Motor neuron (in vitro differentiated cells): ENCODE results near the gene TREML1. TPM values are rescaled to one million over a fixed set of nuclear protein-coding genes. Genes with fewer than 3 reads are reported as not detected.
A peak's percentile ranks its signal among the peaks of the same experiment; 100 is the strongest.

Experiments used
- ATAC-seq, 8 experiments: fragments of 200-7000 bp; cut with Tn5 transposase; replicated peaks in 6 of 8; 2 replicates each; pipeline ENCODE4 v1.8.0; 2021; ENCODE audit warnings: mild to moderate bottlenecking in 8 of 8, moderate library complexity in 8 of 8
- H3K27ac ChIP-seq, 2 donors: fragments of 250-450 bp; sonication (Bioruptor Pico); 2 replicates each; pipeline ENCODE4 v1.9.0; 2021; ENCODE audit warnings: antibody characterized with exemption in 2 of 2, mild to moderate bottlenecking in 2 of 2, moderate library complexity in 1 of 2
- H3K4me1 ChIP-seq, 2 donors: fragments of 250-450 bp; sonication (Bioruptor Pico); replicated peaks in 1 of 2; 2 replicates each; pipeline ENCODE4 v1.6.1; 2021; ENCODE audit warnings: antibody characterized with exemption in 2 of 2, mild to moderate bottlenecking in 2 of 2, moderate library complexity in 1 of 2
- H3K4me3 ChIP-seq, 5 donors: fragments of 250-450 bp; sonication (Bioruptor Pico); 2 replicates each; pipeline ENCODE4 v1.9.0; 2021; ENCODE audit warnings: antibody characterized with exemption in 5 of 5, mild to moderate bottlenecking in 5 of 5, moderate library complexity in 4 of 5
- WGBS, 10 experiments: fragments of 450-650 bp; shearing (Covaris generic); methylation state at CpG; one replicate each; pipeline ENCODE4 v1.0.0; 2022; 5-methylcytosine and 5-hydroxymethylcytosine counted together
- in situ Hi-C, 9 experiments: fragments of 400-800 bp; cut with MboI; loops; one replicate each; pipeline ENCODE4 v1.15.0; 2021; ENCODE audit warnings: low sequenced_read_pairs in 9 of 9, low pct_unique_long_range_greater_than_20kb in 2 of 9; ENCODE audit not compliant: unreplicated experiment in 9 of 9
- total RNA-seq, 8 experiments: library from RNA; unstranded; fragments of 300-600 nt; gene quantifications; 2 replicates each; pipeline versions ENCODE4 v1.2.3 to v1.2.4, GENCODE V29; 2022

TREML1 gene
- total RNA-seq, 8 experiments from 2014 or later: 0.36 TPM; not detected in 7

GRCh38 chr6:41171908-41172307 lies 17.8 kb upstream of the TREML1 start:
- in situ Hi-C loops: no loop called here
- Histone ChIP-seq H3K4me3 (no peak overlapping the region), H3K27ac (no peak overlapping the region), H3K4me1 (no peaks in the 10 kb centered on the region)
- 0 to 80% (median 44%) methylated on average over 1 to 3 of the region's 3 CpGs; no CpG with 5 or more reads in 1 of the 10 experiments for WGBS, 10 experiments
- ATAC-seq: no peak

GRCh38 chr6:41170547-41171160 lies 16.5 kb upstream of the TREML1 start:
- 40 to 100% (median 66%) methylated on average over 1 to 3 of the region's 4 CpGs; no CpG with 5 or more reads in 4 of the 10 experiments for WGBS, 10 experiments
- H3K4me1 ChIP-seq: no peaks in the 10 kb centered on the region
- no peak overlapping the region for H3K4me3 ChIP-seq
- in situ Hi-C loops: no loop called here
- H3K27ac ChIP-seq: no peak overlapping the region
- ATAC-seq: no peak

GRCh38 chr6:41167173-41167963 lies 13.2 kb upstream of the TREML1 start:
- in situ Hi-C loops: no loop called here
- H3K4me3 ChIP-seq: no peak overlapping the region
- no peak overlapping the region for H3K27ac ChIP-seq
- ATAC-seq: peak in 4 of 8 experiments; percentile 25 to 62 (median 43)
- no peaks in the 10 kb centered on the region for H3K4me1 ChIP-seq
- 0 to 81% (median 50%) methylated on average over 1 to 5 of the region's 5 CpGs; no CpG with 5 or more reads in 1 of the 10 experiments for WGBS, 10 experiments

DNA sequence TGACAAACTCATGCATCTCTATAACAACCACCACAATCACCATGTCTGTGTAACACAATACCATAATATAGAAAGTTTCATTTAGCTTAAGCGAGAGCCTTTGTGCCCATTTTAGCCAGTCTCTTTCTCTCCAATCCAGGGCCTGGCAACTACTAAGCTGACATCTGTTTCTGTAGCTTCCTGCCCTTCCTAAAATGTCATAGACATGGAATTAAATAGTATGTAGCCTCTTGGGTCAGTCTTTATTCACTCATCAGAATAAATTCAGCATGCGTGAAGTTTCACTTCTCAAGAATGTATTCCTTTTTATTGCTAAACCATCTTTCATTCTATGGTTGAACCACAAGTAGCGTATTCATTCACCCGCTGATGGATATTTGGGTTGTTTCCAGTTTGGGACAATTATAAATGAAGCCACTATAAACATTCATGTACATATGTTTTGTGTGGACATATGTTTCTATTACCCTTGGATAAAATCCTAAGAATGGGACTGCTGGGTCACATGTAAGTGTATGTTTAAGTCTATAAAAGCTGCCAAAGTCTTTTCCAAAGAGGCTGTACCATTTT lies 10.5 kb upstream of the TREML1 start:
- 0 to 100% (median 95%) methylated on average over 1 to 4 of the region's 4 CpGs; no CpG with 5 or more reads in 1 of the 10 experiments for WGBS, 10 experiments
- Histone ChIP-seq H3K4me3 (no peak overlapping the region), H3K4me1 (no peaks in the 10 kb centered on the region), H3K27ac (no peak overlapping the region)
- ATAC-seq: peak in 1 of 8 experiments; percentile 18
- in situ Hi-C loops: no loop called here

DNA sequence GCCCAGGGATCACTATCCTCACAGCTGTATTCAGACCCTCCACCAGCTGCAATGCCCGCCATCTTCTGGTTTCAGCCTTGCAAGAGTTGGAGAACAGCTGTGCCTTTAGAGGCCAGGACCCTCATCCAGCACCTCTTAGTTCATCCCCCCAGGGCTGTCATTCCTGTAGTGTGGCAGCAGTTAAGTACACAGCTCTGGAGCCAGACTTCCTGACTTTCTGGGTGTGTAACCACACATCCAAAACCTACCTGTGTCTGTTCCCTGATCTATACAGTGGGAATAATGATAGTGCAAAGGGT lies 9.2 kb upstream of the TREML1 start:
- Histone ChIP-seq H3K4me3 (no peak overlapping the region), H3K27ac (no peak overlapping the region), H3K4me1 (no peaks in the 10 kb centered on the region)
- in situ Hi-C loops: no loop called here
- 80% methylated on average over 1 of the region's 1 CpG; no CpG with 5 or more reads in 9 of the 10 experiments for WGBS, 10 experiments
- ATAC-seq: no peak

DNA sequence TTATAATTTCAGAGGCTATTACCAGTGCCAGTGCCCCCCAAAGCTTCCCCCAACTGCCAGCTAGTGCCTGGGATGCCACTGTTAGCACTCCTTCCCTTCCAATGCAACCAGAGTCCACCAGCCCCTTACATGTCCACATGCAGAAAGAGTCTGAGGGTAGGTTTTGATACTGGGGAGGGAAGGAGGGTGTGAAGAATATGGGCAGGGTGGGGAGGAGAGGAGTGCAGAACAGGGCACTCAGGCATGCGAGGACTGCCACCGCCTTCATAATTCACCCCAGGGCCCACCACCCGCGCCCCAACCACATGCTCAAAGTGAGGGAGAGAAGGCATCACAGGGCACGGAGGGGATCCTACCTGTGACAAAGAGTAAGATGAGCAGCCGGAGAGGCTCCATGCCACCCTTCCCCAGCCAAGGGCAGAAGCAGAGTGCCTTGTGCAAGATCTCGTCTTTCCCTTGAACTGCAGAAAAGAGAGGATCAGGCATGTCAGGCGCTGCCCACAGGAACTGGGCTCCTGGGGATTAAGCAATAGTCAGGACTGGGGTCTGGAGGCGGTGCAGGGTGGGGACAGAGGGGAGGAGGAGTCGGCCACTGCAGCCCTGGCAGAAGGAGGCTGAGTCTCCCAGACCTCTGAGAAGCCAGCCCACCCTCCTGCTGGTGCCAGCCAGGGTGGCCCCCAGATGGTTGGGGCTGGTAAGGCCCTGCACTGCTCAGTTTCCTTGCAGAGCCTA lies 8.7 kb upstream of the TREML1 start, which contains the start of gene TREM2:
Gene TREM2, minus strand, starts transcription at position 430 of the 732 bp plus-strand sequence. Its CDS starts 34 bp downstream, at position 396.
- Histone ChIP-seq H3K4me3 (no peak within 1 kb of the TSS), H3K27ac (no peak within 1 kb of the TSS), H3K4me1 (no peaks in the 10 kb centered on the region)
- peak in 1 of 8 experiments; percentile 33 for ATAC-seq
- 50 to 100% (median 60%) methylated on average over 1 of the region's 10 CpGs; no CpG with 5 or more reads in 7 of the 10 experiments for WGBS, 10 experiments
- in situ Hi-C loops: no loop called here

GRCh38 chr6:41161851-41162552 lies 7.9 kb upstream of the TREML1 start:
- in situ Hi-C loops: no loop called here
- no peak overlapping the region for H3K4me3 ChIP-seq
- ATAC-seq: no peak
- no peaks in the 10 kb centered on the region for H3K4me1 ChIP-seq
- H3K27ac ChIP-seq: no peak overlapping the region
- 0 to 89% (median 60%) methylated on average over 1 to 9 of the region's 13 CpGs; no CpG with 5 or more reads in 1 of the 10 experiments for whole genome bisulfite sequencing, 10 experiments

- no peak overlapping the region for H3K27ac ChIP-seq
- H3K4me3 ChIP-seq: no peak overlapping the region
- WGBS, 10 experiments: 67 to 100% (median 86%) methylated on average over 1 to 8 of the region's 10 CpGs; no CpG with 5 or more reads in 6 of the 10 experiments
- H3K4me1 ChIP-seq: no peaks in the 10 kb centered on the region
- in situ Hi-C loops: no loop called here
- ATAC-seq: no peak
These were observed 7.2 kb upstream of the TREML1 start for GRCh38 chr6:41161380-41161779.

DNA sequence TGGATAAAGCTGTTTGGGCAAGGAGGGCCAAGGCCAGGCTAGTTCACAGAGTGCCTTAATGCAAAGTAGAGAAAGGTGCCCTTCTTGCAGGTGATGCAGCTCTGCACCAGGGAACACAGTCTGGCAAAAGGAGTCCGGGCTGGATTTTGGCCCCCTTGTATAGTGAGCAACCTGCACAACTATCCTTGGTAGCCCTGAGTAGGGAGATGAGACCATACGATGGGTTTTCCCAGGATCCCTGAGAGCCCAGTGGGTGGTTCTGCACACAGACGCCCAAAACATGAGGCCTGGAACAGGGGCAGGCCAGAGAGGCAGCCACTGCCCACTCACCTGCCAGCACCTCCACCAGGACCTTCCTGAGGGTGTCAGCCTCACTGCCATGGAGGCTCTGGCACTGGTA lies 6.8 kb upstream of the TREML1 start:
- ATAC-seq: no peak
- Histone ChIP-seq H3K4me3 (no peak overlapping the region), H3K4me1 (no peaks in the 10 kb centered on the region), H3K27ac (no peak overlapping the region)
- WGBS, 10 experiments: 20 to 100% (median 78%) methylated on average over 1 to 2 of the region's 3 CpGs; no CpG with 5 or more reads in 5 of the 10 experiments
- in situ Hi-C loops: no loop called here

DNA sequence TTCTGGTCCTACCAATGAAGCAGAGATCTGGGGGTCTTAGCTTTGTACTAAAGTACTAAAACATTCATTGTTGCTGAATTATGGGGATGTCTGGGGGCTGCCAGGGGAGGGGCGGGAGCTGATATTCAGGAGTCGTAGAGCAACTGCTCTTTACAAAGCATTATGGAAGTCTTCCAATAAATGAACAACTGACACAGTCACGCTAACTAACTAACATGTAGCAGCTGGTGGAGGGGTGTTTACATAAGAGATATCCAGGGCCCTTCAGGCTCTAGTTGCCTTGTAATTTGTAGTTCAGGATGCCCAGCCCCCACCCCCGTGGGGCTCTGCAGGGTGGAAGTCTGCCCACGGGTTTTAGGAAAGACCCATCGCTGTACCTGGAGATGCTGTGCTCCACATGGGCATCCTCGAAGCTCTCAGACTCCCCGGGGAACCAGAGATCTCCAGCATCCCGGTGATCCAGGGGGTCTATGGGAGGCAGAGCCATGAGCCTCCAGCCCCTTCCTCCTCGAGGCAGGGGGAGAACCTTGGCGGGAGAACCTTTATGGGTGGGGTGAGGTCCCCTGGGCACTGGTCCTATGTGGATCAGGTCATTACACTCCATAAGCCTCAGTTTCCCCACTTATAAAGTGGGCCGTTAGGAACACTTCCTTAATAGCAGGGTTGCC lies 5.4 kb upstream of the TREML1 start:
- no peak overlapping the region for H3K4me3 ChIP-seq
- H3K4me1 ChIP-seq: no peaks in the 10 kb centered on the region
- in situ Hi-C loops: no loop called here
- no peak overlapping the region for H3K27ac ChIP-seq
- 20 to 100% (median 73%) methylated on average over 1 to 9 of the region's 12 CpGs; no CpG with 5 or more reads in 3 of the 10 experiments for WGBS, 10 experiments
- no peak for ATAC-seq

GRCh38 chr6:41157323-41157722 lies 3.2 kb upstream of the TREML1 start:
- no peak for ATAC-seq
- in situ Hi-C loops: no loop called here
- no peak overlapping the region for H3K4me3 ChIP-seq
- H3K4me1 ChIP-seq: no peaks in the 10 kb centered on the region
- WGBS, 10 experiments: 33 to 85% (median 73%) methylated on average over 1 to 4 of the region's 5 CpGs; no CpG with 5 or more reads in 3 of the 10 experiments
- no peak overlapping the region for H3K27ac ChIP-seq

GRCh38 chr6:41156771-41157170 lies 2.6 kb upstream of the TREML1 start:
- 71 to 100% (median 100%) methylated on average over 1 to 2 of the region's 6 CpGs; no CpG with 5 or more reads in 7 of the 10 experiments for WGBS, 10 experiments
- in situ Hi-C loops: no loop called here
- no peak for ATAC-seq
- no peak overlapping the region for H3K4me3 ChIP-seq
- H3K4me1 ChIP-seq: no peaks in the 10 kb centered on the region
- H3K27ac ChIP-seq: no peak overlapping the region
